Neural progenitor cell (in vitro differentiated cells): ENCODE results near the gene TNIK.

Experiments used
- CTCF ChIP-seq: fragments of 200-600 bp; sonication (generic); IDR thresholded peaks from 2 replicates; pipeline ENCODE4 v1.5.1; 2017; ENCODE audit warnings: antibody characterized with exemption, mild to moderate bottlenecking
- EZH2 ChIP-seq: fragments of 200-600 bp; sonication (generic); IDR thresholded peaks from 2 replicates; pipeline ENCODE4 v1.6.1; 2017; ENCODE audit warnings: antibody characterized with exemption, mild to moderate bottlenecking, moderate library complexity
- EZH2phosphoT487 ChIP-seq: fragments of 200-600 bp; sonication (generic); IDR thresholded peaks from 2 replicates; pipeline ENCODE4 v1.6.1; 2017; ENCODE audit warnings: antibody characterized with exemption

DNA sequence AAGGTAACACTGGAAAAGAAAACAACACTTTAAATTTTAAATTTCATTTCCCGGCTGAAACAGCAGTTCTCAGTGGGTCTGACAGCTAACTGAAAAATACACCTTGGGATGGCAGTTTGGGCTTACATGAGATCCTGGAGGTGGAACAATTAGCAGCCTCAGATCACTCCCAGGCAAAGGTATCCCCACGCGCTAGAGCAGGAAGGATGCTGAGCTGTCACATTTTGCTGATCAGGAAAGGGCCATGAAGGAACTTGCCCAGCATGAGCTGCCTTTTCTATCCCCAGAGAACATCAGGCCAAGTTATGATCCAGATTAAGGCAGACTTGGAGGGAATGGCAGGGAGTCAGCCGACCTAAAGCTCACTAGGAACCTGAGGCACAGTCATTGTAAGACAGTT is 228.8 kb downstream of the TNIK start:
- TF ChIP-seq CTCF (no peak), EZH2 (no peak), EZH2phosphoT487 (no peak)
